GM23338 (cell line): ENCODE results near the gene ELAVL4. TPM values are rescaled to one million over a fixed set of nuclear protein-coding genes. Genes with fewer than 3 reads are reported as not detected.

ENCODE experiments used
- ATAC-seq: fragments of 200-7000 bp; cut with Tn5 transposase; 3 replicates; pipeline ENCODE4 v1.9.1; 2020
- DNase-seq: peaks from one replicate; pipeline ENCODE4 v3.0.0-alpha.2; 2015; ENCODE audit warnings: low spot score
- H2AFZ ChIP-seq: fragments of 200-600 bp; sonication (generic); 2 replicates; pipeline ENCODE4 v1.8.0; 2016; ENCODE audit warnings: antibody characterized with exemption, mild to moderate bottlenecking, moderate library complexity
- H3F3A ChIP-seq: fragments of 200-600 bp; sonication (generic); replicated peaks from 2 replicates; pipeline ENCODE4 v1.8.0; 2017; ENCODE audit warnings: antibody characterized with exemption, mixed run types, low read depth
- H3K27ac ChIP-seq: fragments of 200-600 bp; sonication (generic); 2 replicates; pipeline ENCODE4 v1.6.1; 2016; ENCODE audit warnings: low read depth
- H3K27me3 ChIP-seq: fragments of 200-600 bp; sonication (generic); 2 replicates; pipeline ENCODE4 v1.8.0; 2016; ENCODE audit warnings: mild to moderate bottlenecking, mixed run types, moderate library complexity; ENCODE audit not compliant: insufficient read depth
- H3K36me3 ChIP-seq: fragments of 200-600 bp; sonication (generic); 2 replicates; pipeline ENCODE4 v1.8.0; 2016; ENCODE audit warnings: mild to moderate bottlenecking; ENCODE audit not compliant: insufficient read depth
- H3K4me1 ChIP-seq: fragments of 200-600 bp; sonication (generic); 2 replicates; pipeline ENCODE4 v1.8.0; 2016; ENCODE audit warnings: mild to moderate bottlenecking, moderate library complexity; ENCODE audit not compliant: insufficient read depth
- H3K4me2 ChIP-seq: fragments of 200-600 bp; sonication (generic); 2 replicates; pipeline ENCODE4 v1.7.1; 2017; ENCODE audit warnings: mixed run types
- H3K4me3 ChIP-seq: fragments of 200-600 bp; sonication (generic); 2 replicates; pipeline ENCODE4 v1.6.1; 2016; ENCODE audit warnings: mixed run types
- H3K79me2 ChIP-seq: fragments of 200-600 bp; sonication (generic); replicated peaks from 2 replicates; pipeline ENCODE4 v1.8.0; 2017; ENCODE audit warnings: mild to moderate bottlenecking; ENCODE audit not compliant: insufficient read depth
- H3K9me2 ChIP-seq: fragments of 200-600 bp; sonication (generic); 2 replicates; pipeline ENCODE4 v1.8.0; 2017; ENCODE audit not compliant: insufficient read depth
- H4K20me1 ChIP-seq: fragments of 200-600 bp; sonication (generic); replicated peaks from 2 replicates; pipeline ENCODE4 v1.8.0; 2017; ENCODE audit warnings: mild to moderate bottlenecking; ENCODE audit not compliant: insufficient read depth
- H3K27ac Mint-ChIP-seq: 2 replicates; pipeline ENCODE4 v1.8.0; 2020; ENCODE audit warnings: inconsistent platforms, mild to moderate bottlenecking, moderate library complexity, mixed read lengths
- H3K27me3 Mint-ChIP-seq: 3 replicates; pipeline ENCODE4 v1.8.0; 2022; ENCODE audit warnings: low read depth, mild to moderate bottlenecking, moderate library complexity, mixed read lengths, inconsistent platforms; ENCODE audit not compliant: insufficient read depth, poor library complexity
- H3K36me3 Mint-ChIP-seq: 3 replicates; pipeline ENCODE4 v1.8.0; 2021; ENCODE audit warnings: low read depth, mild to moderate bottlenecking, inconsistent platforms, moderate library complexity, mixed read lengths
- H3K4me1 Mint-ChIP-seq: 3 replicates; pipeline ENCODE4 v1.8.0; 2020; ENCODE audit warnings: mild to moderate bottlenecking, inconsistent platforms, mixed read lengths
- H3K4me3 Mint-ChIP-seq: 3 replicates; pipeline ENCODE4 v1.8.0; 2021; ENCODE audit warnings: moderate library complexity, mild to moderate bottlenecking, inconsistent platforms, mixed read lengths
- H3K9me3 Mint-ChIP-seq: 3 replicates; pipeline ENCODE4 v1.8.0; 2020; ENCODE audit warnings: moderate library complexity, mild to moderate bottlenecking, inconsistent platforms, mixed read lengths
- CREB1 ChIP-seq: fragments of 250-450 bp; sonication (Bioruptor Pico); IDR thresholded peaks from 2 replicates; pipeline ENCODE4 v1.5.0; 2020; ENCODE audit warnings: low read depth, mild to moderate bottlenecking, moderate library complexity
- CTCF ChIP-seq, 2 experiments: fragments of 200-600 bp in 1 of 2; sonication (generic) in 1 of 2; conservative IDR thresholded peaks; 2 replicates each; pipeline versions ENCODE4 v1.5.1 to v1.6.1; 2016 to 2017; ENCODE audit warnings: antibody characterized with exemption in 2 of 2, low read depth in 2 of 2, mild to moderate bottlenecking in 2 of 2, moderate library complexity in 1 of 2
- ETS1 ChIP-seq: IDR thresholded peaks from 2 replicates; pipeline ENCODE4 v1.6.1; 2016; ENCODE audit warnings: antibody characterized with exemption
- EZH2 ChIP-seq: fragments of 200-600 bp; sonication (generic); IDR thresholded peaks from one replicate; pipeline ENCODE4 v1.8.0; 2017; ENCODE audit warnings: antibody characterized with exemption, mild to moderate bottlenecking, low read depth; ENCODE audit not compliant: unreplicated experiment
- EZH2phosphoT487 ChIP-seq: fragments of 200-600 bp; sonication (generic); IDR thresholded peaks from one replicate; pipeline ENCODE4 v1.8.1; 2018; ENCODE audit warnings: antibody characterized with exemption; ENCODE audit not compliant: unreplicated experiment
- JUNB ChIP-seq: IDR thresholded peaks from one replicate; pipeline ENCODE4 v1.6.1; 2016; ENCODE audit warnings: antibody characterized with exemption; ENCODE audit not compliant: unreplicated experiment
- NANOG ChIP-seq: IDR thresholded peaks from 2 replicates; pipeline ENCODE4 v1.6.1; 2016; ENCODE audit warnings: antibody characterized with exemption, borderline replicate concordance
- STAT1 ChIP-seq: IDR thresholded peaks from one replicate; pipeline ENCODE4 v1.6.1; 2016; ENCODE audit warnings: antibody characterized with exemption; ENCODE audit not compliant: unreplicated experiment
- ZNF114 ChIP-seq: fragments of 250-450 bp; sonication (Bioruptor Pico); IDR thresholded peaks from 2 replicates; pipeline ENCODE4 v1.5.0; 2020; ENCODE audit warnings: mild to moderate bottlenecking, moderate library complexity
- ZNF331 ChIP-seq: fragments of 250-450 bp; sonication (Bioruptor Pico); IDR thresholded peaks from 2 replicates; pipeline ENCODE4 v1.5.0; 2020; ENCODE audit warnings: low read depth, mild to moderate bottlenecking, moderate library complexity
- polyA plus RNA-seq: library from polyadenylated mRNA; unstranded; fragments of >200 nt; fragmentation: Nextera tagmentation; extraction: Ambion mirVana; gene quantifications from 2 replicates; pipeline ENCODE4 v1.2.1, GENCODE V29; 2016
- total RNA-seq: library from RNA; depleted of rRNA; stranded (reverse); fragments of >200 nt; shearing (Covaris generic); gene quantifications from 2 replicates; pipeline ENCODE4 v1.2.3, GENCODE V29; 2014

ELAVL4 gene
- total and polyA plus RNA-seq, 2 experiments from 2014 or later: 1.4 to 1.9 TPM

- H3K4me2 ChIP-seq: no peak overlapping the region
- TF ChIP-seq STAT1: no peak
- no peak for TF ChIP-seq ETS1
- TF ChIP-seq ZNF114 (CRISPR knock-in tag): no peak
- no peak for TF ChIP-seq EZH2
- TF ChIP-seq EZH2phosphoT487: no peak
- TF ChIP-seq CREB1: no peak
- no peak for TF ChIP-seq ZNF331
- TF ChIP-seq JUNB: no peak
- no peaks in the 10 kb centered on the region for H3K79me2 ChIP-seq
- H3K4me3 ChIP-seq: no peak overlapping the region
- H4K20me1 ChIP-seq: no peaks in the 10 kb centered on the region
- no peaks in the 10 kb centered on the region for H3K4me1 ChIP-seq
- Mint-ChIP-seq H3K4me1 (peaks cover 7% of the 10 kb centered on the region), H3K27ac (no peak overlapping the region), H3K4me3 (no peak overlapping the region), H3K36me3 (no peaks in the 10 kb centered on the region), H3K9me3 (no peaks in the 10 kb centered on the region), H3K27me3 (no peaks in the 10 kb centered on the region)
- no peaks in the 10 kb centered on the region for H3K9me2 ChIP-seq
- no peak overlapping the region for H3K27ac ChIP-seq
- H3K27me3 ChIP-seq: no peaks in the 10 kb centered on the region
- DNase-seq: peak; percentile 8
- H3F3A ChIP-seq: no peaks in the 10 kb centered on the region
- peak; percentile 77 for ATAC-seq
- H3K36me3 ChIP-seq: no peaks in the 10 kb centered on the region
- H2AFZ ChIP-seq: no peak overlapping the region
These were observed 86.5 kb downstream of the ELAVL4 start for GRCh38 chr1:50195205-50195604.

GRCh38 chr1:50196081-50196480 lies 87.4 kb downstream of the ELAVL4 start:
- DNase-seq (no peak), ATAC-seq (no peak)
- H3K4me3 ChIP-seq: no peak overlapping the region
- no peaks in the 10 kb centered on the region for H3K9me3 Mint-ChIP-seq
- no peaks in the 10 kb centered on the region for H3K4me1 ChIP-seq
- no peak overlapping the region for H3K27ac ChIP-seq
- H3K4me1 Mint-ChIP-seq: peaks cover 7% of the 10 kb centered on the region
- H3K27me3 Mint-ChIP-seq: no peaks in the 10 kb centered on the region
- H3K79me2 ChIP-seq: no peaks in the 10 kb centered on the region
- no peaks in the 10 kb centered on the region for H3K36me3 Mint-ChIP-seq
- H3F3A ChIP-seq: no peaks in the 10 kb centered on the region
- no peak overlapping the region for H3K27ac Mint-ChIP-seq
- H3K27me3 ChIP-seq: no peaks in the 10 kb centered on the region
- no peaks in the 10 kb centered on the region for H3K9me2 ChIP-seq
- no peak overlapping the region for H3K4me3 Mint-ChIP-seq
- TF ChIP-seq NANOG (no peak), CTCF (conservative IDR thresholded peaks at IDR 0.05; ENCODE audit: low read depth in 2 of 2) (no peak), ETS1 (no peak)
- no peaks in the 10 kb centered on the region for H3K36me3 ChIP-seq
- no peaks in the 10 kb centered on the region for H4K20me1 ChIP-seq
- no peak overlapping the region for H3K4me2 ChIP-seq
- H2AFZ ChIP-seq: no peak overlapping the region
